RKO (cell line): ENCODE results near the gene PDE1A.
"Not testable (repeated sequence)": the region's sequence is repeated elsewhere in the genome, so short reads cannot be mapped to it uniquely, and the experiment has no call there.

Experiments used
- DNase-seq: peaks from one replicate; pipeline ENCODE4 v3.0.0-alpha.2; 2016; ENCODE audit warnings: low spot score

The PDE1A gene

GRCh38 chr2:182406221-182406620 lies 20.6 kb downstream of the PDE1A start:
- no peak for DNase-seq

GRCh38 chr2:182404975-182405561 lies 21.8 kb downstream of the PDE1A start:
- no peak for DNase-seq

GRCh38 chr2:182404092-182404491 lies 22.7 kb downstream of the PDE1A start:
- DNase-seq, result no peak

- DNase-seq, result no peak
These were observed 33.5 kb downstream of the PDE1A start for GRCh38 chr2:182393270-182393760.

DNA sequence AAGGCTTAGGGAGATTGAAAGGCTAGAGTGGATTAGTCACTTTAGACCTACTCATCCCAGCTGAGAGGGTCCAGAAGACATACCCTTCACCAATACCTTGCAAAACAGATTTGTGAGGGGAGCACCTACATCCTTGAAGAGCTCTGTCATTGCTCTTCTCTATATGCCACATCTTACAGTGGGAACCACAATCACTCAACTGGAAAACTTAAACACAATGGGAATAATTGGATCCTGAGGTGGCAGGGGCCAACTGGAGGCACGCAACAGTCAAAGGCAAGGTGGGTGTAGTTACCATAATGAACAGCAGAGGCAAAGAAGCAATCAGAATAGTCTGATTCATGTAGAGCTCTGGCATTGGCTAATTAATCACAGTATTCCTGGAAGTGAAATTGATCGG lies 35.4 kb downstream of the PDE1A start:
- no peak for DNase-seq

DNA sequence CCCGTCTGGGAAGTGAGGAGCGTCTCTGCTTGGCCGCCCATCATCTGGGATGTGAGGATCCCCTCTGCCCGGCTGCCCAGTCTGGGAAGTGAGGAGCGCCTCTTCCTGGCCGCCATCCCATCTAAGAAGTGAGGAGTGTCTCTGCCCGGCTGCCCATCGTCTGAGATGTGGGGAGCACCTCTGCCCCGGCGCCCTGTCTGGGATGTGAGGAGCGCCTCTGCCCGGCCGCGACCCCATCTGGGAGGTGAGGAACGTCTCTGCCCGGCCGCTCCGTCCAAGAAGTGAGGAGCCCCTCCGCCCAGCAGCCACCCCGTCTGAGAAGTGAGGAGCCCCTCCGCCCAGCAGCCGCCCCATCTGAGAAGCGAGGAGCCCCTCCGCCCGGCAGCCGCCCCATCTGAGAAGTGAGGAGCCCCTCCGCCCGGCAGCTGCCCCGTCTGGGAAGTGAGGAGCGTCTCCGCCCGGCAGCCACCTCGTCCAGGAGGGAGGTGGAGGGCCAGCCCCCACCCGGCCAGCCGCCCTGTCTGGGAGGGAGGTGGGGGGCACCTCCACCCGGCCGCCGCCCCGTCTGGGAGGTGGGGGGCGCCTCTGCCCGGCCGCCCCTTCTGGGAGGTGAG lies 40.5 kb downstream of the PDE1A start:
- not testable (repeated sequence) for DNase-seq

DNA sequence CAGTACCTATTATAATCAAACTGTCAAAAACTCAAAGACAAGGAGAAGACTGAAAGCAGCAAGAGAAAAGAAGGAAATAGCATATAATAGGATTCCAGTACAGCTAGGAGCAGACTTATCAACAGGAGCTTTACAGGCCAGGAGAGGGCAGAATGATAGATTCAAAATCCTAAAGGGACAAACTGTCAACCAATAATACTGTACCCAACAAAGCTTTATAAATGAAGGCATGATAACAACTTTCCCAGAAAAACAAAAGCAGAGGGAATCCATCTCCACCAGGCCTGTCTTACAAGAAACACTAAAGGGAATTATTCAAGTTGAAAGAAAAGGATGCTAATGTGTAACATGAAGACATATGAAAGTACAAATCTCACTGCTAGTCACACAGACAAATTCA lies 42.0 kb downstream of the PDE1A start:
- DNase-seq, result no peak

DNA sequence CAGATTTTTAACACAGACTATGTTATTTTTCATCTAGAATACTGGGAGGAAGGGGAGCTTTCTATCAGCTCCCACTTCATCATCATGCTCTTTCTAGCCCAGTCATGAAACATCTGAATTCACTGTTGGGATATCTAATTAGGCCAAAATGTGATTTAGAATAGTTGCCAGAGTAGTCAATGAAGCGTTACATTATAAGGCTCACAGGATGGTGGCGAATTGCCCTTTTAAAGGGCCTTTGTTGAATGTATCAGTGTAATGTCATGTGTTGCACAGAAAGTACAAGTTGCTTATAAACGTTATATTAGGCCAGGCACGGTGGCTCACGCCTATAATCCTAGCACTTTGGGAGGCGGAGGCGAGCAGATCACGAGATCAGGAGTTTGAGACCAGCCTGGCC lies 45.6 kb downstream of the PDE1A start:
- no peak for DNase-seq

GRCh38 chr2:182379241-182379640 lies 47.6 kb downstream of the PDE1A start:
- no peak for DNase-seq

GRCh38 chr2:182378759-182379158 lies 48.1 kb downstream of the PDE1A start:
- DNase-seq, result no peak

DNA sequence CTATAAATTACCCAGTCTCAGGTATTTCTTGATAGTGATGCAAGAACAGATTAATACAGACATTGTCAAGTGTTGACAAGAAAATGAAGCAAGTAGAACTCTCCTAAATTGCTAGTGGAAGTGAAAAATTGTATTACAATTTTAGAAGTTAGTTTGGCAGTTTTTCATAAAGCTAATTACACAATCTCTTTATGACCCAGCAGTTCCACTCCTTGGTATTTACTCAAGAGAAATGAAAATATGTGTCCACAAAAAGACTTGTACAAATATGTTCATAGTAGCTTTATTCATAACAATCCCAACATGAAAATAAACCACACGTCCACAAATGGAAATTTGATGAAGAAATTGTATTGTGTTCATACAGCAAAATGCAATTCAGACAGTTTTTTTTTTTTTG lies 49.4 kb downstream of the PDE1A start:
- DNase-seq, result no peak

DNA sequence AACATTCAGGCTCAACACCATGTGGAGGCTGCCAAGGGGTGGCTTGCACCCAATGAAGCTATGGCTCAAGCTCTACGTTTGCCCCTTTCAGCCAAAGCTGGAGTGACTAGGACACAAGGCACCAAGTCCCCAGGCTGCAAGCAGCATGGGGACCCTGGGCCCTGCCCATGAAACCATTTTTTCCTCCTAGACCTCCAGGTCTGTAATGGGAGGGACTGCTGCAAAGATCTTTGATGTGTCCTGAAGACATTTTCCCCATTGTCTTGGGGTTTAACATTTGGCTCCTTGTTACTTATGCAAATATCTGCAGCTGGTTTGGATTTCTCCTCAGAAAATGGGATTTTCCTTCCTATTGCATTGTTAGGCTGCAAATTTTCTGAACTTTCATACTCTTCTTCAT lies 51.0 kb downstream of the PDE1A start:
- DNase-seq, result no peak

- peak; percentile 91 for DNase-seq
These were observed 54.2 kb downstream of the PDE1A start for GRCh38 chr2:182372661-182373060.

DNA sequence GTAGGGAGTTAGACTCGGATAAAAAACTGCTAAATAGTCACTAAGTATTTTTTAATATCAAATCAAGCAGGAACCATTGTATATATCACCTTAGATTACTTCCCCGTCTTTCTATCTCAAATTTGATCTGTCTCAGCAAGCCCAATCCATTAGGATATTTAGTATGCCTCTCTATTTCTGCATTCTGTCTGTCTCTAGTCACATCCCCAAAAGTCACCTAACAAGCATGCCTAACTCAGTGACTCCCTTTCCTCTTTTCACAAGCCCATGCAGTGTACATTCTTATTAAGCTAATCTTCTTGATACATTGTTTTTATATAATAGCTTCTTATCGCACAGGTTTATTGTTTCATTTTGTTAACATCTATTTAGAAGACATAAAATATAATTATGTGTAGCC lies 57.8 kb downstream of the PDE1A start:
- DNase-seq, result no peak

DNA sequence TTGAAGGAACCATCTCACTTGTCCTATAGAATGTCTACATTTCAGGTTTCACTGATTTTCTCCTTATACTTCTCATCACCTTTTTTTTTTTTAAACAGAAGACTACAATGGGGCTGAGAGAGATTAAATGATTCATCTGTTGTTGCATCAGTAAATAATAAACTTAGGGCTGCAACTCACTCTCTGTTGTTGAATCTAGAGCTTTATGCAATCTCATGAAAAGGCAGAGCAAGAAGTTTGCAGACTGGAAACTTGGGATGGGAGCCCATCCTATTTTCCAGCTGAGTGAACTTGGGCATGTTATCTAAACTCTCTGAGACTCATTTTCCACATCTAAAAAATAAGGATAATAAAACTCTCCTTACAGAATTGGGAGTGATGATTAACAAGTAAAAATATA lies 58.4 kb downstream of the PDE1A start:
- DNase-seq, result no peak

DNA sequence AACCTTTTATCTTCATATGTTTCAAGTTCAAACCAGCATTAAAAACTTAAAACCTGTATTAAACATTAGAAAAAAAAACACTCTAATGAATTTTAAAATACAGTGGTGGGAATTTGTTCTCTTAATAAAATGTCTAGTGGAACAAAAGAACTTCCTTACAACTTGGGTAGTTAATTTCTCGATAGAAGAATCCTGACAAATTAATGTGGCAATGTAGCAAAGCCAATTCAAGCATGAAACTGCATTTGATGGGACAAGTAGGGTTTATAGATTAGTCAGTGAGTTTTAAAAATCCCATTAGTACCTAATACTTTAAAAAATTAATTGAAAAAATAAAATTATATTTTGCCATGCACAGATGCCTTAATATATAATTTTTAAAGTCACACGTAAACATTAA lies 59.4 kb downstream of the PDE1A start:
- no peak for DNase-seq

DNA sequence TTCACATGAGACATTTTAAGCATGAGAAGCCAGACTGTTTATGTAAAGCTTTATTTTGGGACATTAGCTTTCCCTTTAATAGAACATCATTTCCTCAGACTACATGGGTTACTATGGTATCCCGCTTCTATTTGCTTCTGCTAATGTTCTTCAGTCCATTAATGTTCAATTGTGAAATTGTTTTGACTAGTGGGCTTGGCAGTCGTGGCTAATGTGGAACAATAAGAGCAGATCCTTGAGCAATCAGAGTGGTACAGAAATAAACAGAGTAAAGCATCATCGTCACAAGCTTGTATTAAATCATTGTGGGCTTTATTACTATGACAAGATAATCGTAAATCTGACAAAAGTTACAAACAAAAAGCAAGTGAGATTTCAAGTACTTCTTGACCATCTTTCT lies 60.2 kb downstream of the PDE1A start:
- DNase-seq, result no peak

DNA sequence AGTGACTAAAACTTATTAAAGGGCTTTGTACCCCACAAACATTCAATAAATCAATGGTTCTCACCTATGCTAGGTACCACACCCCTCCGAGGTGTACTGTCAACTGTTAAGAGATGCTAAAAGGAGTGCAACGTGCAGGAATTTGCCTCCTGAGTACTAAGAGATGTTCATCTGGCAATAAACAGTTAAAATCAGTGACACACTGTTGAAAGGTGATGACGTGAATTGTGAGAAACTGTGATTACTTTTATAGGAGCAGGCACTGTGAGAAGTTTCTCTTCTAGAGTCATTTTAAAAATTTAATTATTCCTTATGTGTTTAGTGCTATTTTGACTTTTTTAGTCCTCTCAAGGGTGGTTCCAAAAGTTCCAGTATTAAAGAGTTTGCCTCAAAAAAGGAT lies 61.0 kb downstream of the PDE1A start:
- no peak for DNase-seq

DNA sequence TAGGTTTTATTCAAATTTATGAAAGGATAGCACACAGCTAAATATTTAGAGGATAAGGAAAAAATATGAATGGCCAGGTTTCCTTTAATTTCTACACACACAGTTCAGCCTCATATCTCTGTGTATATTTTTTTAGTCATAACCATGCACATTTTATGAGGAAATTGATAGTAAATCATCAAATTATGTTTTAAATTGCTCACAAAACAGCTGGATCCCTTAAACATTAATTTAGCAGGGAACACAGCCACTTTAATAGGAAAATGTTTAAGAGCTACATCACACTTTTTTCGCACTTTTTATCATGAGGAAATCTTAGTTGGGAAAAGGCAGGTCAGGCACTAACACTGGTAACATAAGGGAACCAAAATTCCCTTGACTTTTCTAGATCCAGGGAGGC lies 65.4 kb downstream of the PDE1A start:
- no peak for DNase-seq

- no peak for DNase-seq
These were observed 66.1 kb downstream of the PDE1A start for GRCh38 chr2:182360663-182361260.

- no peak for DNase-seq
These were observed 66.7 kb downstream of the PDE1A start for GRCh38 chr2:182359990-182360662.

DNA sequence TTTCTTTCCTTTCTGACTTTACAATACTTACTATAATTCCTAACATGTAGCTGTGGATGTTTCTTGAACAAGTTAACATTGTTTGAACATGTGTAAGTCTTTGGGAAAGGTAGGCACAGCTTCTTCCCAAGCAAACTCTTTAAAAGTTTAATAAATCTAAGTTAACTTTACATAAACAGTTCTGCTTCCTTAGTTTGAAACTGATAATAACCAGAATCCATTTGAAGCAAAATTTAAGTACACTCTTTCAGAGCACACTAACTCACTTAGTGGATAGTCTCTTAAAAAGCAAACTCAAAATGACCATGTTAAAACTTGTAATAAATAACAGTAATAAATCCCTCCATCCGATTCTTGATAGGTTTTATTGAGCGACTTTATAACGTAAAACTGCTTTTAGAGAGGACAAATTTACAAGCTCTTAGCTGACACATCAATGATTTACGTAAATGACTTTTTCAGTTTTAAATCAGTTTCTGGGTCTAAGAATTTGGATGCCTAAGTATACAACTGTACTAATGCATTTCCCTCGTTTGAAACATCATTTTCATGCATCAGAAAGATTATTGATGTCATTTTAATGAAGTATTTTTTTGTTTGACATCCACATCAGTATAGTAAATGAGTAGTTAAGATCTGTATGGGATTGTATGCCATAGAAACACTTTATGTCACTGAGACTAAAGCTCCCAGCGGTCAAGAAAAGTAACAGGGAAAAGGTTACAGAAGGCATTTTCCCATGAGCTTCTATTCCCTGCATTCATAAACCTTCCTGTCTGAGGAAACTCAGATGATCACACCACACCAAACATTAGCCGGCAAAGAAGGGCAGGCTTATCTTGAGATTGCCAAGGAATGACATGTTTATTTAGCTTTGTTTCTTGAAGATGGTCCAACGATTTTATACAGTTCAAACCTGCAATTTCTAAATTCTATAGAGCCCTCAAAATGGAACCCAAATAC lies 67.5 kb downstream of the PDE1A start:
- DNase-seq, result no peak
